B cell (primary cell): Measurements from ENCODE around the gene LIPC. TPM values are rescaled to one million over a fixed set of nuclear protein-coding genes. Genes with fewer than 3 reads are reported as not detected.

Experiments
- ATAC-seq: fragments of 200-7000 bp; cut with Tn5 transposase; one replicate; pipeline ENCODE4 v1.10.0; 2021; ENCODE audit warnings: low read depth, mild to moderate bottlenecking, moderate number of reproducible peaks, moderate library complexity
- CTCF ChIA-PET: fragments of 350-600 bp; sonication (Branson Sonifier 250); formaldehyde crosslinking; loops from one replicate; lab custom pipeline; 2021; ENCODE audit warnings: antibody characterized with exemption, inconsistent platforms; lab: Charles Lee
- POLR2A ChIA-PET: fragments of 350-600 bp; sonication (Branson Sonifier 250); formaldehyde crosslinking; loops from one replicate; lab custom pipeline; 2021; ENCODE audit warnings: antibody characterized with exemption; lab: Charles Lee
- DNase-seq: peaks from one replicate; pipeline ENCODE4 v3.0.0; 2013
- H2AFZ ChIP-seq: 2 replicates; pipeline ENCODE4 v1.6.1; 2012; ENCODE audit warnings: mild to moderate bottlenecking, low read depth, low read length; ENCODE audit not compliant: insufficient read depth, poor library complexity, severe bottlenecking
- H3K27ac ChIP-seq, 2 donors: 1 replicate in 1 of 2; 2 replicates in 1 of 2; pipeline ENCODE4 v1.5.1; 2012 to 2013; ENCODE audit warnings: low read length in 2 of 2, mild to moderate bottlenecking in 2 of 2, moderate library complexity in 1 of 2
- H3K27me3 ChIP-seq, 4 experiments: fragments of 200-600 bp in 1 of 4; sonication (generic) in 1 of 4; replicated peaks in 1 of 4; 1 replicate in 2 of 4; 2 replicates in 2 of 4; pipeline versions ENCODE4 v1.6.1 to v1.7.0; 2013 to 2016; ENCODE audit warnings: low read length in 3 of 4, mild to moderate bottlenecking in 2 of 4, mixed read lengths in 1 of 4, moderate library complexity in 1 of 4; ENCODE audit not compliant: insufficient read depth in 4 of 4, control insufficient read depth in 3 of 4; ENCODE audit errors: control extremely low read depth in 1 of 4
- H3K36me3 ChIP-seq, 2 experiments: replicated peaks in 1 of 2; 1 replicate in 1 of 2; 2 replicates in 1 of 2; pipeline versions ENCODE4 v1.6.1 to v1.7.1; 2013; ENCODE audit warnings: low read length in 1 of 2; ENCODE audit not compliant: insufficient read depth in 2 of 2, control insufficient read depth in 1 of 2; ENCODE audit errors: control extremely low read depth in 1 of 2, extremely low read depth in 1 of 2
- H3K4me1 ChIP-seq, 2 donors: fragments of 200-600 bp in 1 of 2; sonication (generic) in 1 of 2; 1 replicate in 1 of 2; 2 replicates in 1 of 2; pipeline versions ENCODE4 v1.5.1 to v1.6.1; 2013 to 2017; ENCODE audit warnings: low read length in 2 of 2; ENCODE audit not compliant: control insufficient read depth in 2 of 2, insufficient read depth in 2 of 2
- H3K4me2 ChIP-seq: replicated peaks from 2 replicates; pipeline ENCODE3; 2012; ENCODE audit warnings: mild to moderate bottlenecking, low read depth, low read length; ENCODE audit not compliant: poor library complexity, severe bottlenecking
- H3K4me3 ChIP-seq, 5 experiments: fragments of 200-600 bp in 1 of 5; sonication (generic) in 1 of 5; 1 replicate in 3 of 5; 2 replicates in 2 of 5; pipeline versions ENCODE4 v1.5.1 to v1.7.0; 2011 to 2016; ENCODE audit warnings: low read length in 4 of 5, mild to moderate bottlenecking in 4 of 5, low read depth in 2 of 5, control low read depth in 1 of 5, moderate library complexity in 1 of 5; ENCODE audit not compliant: insufficient read depth in 1 of 5; ENCODE audit errors: control extremely low read depth in 1 of 5, extremely low read depth in 1 of 5
- H3K79me2 ChIP-seq: fragments of 200-600 bp; sonication (generic); one replicate; pipeline ENCODE4 v1.6.0; 2016; ENCODE audit warnings: low read length; ENCODE audit not compliant: control insufficient read depth, insufficient read depth
- H3K9ac ChIP-seq: fragments of 200-600 bp; sonication (generic); 2 replicates; pipeline ENCODE4 v1.6.1; 2017; ENCODE audit warnings: mild to moderate bottlenecking, low read length, moderate library complexity
- H3K9me3 ChIP-seq, 3 donors: one replicate each; pipeline versions ENCODE4 v1.6.1 to v1.7.1; 2013; ENCODE audit warnings: low read length in 2 of 3; ENCODE audit not compliant: control insufficient read depth in 2 of 3, insufficient read depth in 1 of 3; ENCODE audit errors: control extremely low read depth in 1 of 3
- H4K20me1 ChIP-seq: 2 replicates; pipeline ENCODE4 v1.6.0; 2012; ENCODE audit warnings: mild to moderate bottlenecking, low read length; ENCODE audit not compliant: insufficient read depth, control insufficient read depth, poor library complexity, severe bottlenecking
- H3K27ac Mint-ChIP-seq: one replicate; pipeline ENCODE4 v1.8.0; 2021; ENCODE audit warnings: mixed read lengths
- H3K27me3 Mint-ChIP-seq: one replicate; pipeline ENCODE4 v1.8.0; 2021; ENCODE audit warnings: mixed read lengths
- H3K4me1 Mint-ChIP-seq: one replicate; pipeline ENCODE4 v1.8.0; 2021; ENCODE audit warnings: mixed read lengths
- H3K4me3 Mint-ChIP-seq: one replicate; pipeline ENCODE4 v1.8.0; 2021; ENCODE audit warnings: mixed read lengths
- H3K9me3 Mint-ChIP-seq: one replicate; pipeline ENCODE4 v1.8.0; 2022; ENCODE audit warnings: mixed read lengths; ENCODE audit not compliant: insufficient read depth
- CTCF ChIP-seq: fragments of 200-600 bp; IDR thresholded peaks from one replicate; pipeline ENCODE4 v1.8.0; 2022; ENCODE audit warnings: antibody characterized with exemption, mild to moderate bottlenecking
- EZH2 ChIP-seq: IDR thresholded peaks from 2 replicates; pipeline ENCODE4 v1.6.1; 2012; ENCODE audit warnings: borderline replicate concordance, low read depth, mild to moderate bottlenecking, moderate library complexity, low read length; ENCODE audit not compliant: insufficient read depth, poor library complexity, severe bottlenecking
- WGBS: methylation state at CpG from one replicate; pipeline ENCODE4 v1.1.5; 2013; ENCODE audit warnings: missing lambda C conversion rate; ENCODE audit not compliant: insufficient coverage; 5-methylcytosine and 5-hydroxymethylcytosine counted together
- intact Hi-C: fragments of 100-400 bp; cut with micrococcal nuclease; formaldehyde crosslinking; loops from one replicate; pipeline ENCODE4 v1.10.0; 2022
- polyA plus RNA-seq: library from polyadenylated mRNA; depleted of rRNA; stranded (reverse); fragments of >200 nt; gene quantifications from 2 replicates; pipeline ENCODE4 v1.2.3, GENCODE V29; 2012
- total RNA-seq, 2 donors: library from RNA; stranded (reverse); fragments of 120-200 nt in 1 of 2; gene quantifications; 1 replicate in 1 of 2; 2 replicates in 1 of 2; pipeline versions ENCODE4 v1.2.3 to v1.2.4, GENCODE V29; 2013 to 2022

The LIPC gene
- total and polyA plus RNA-seq, 2 donors (not counting 1 experiment from before 2014, with no cell fraction given): not detected

GRCh38 chr15:58466566-58466965, 34.8 kb downstream of the LIPC start:
- 80% methylated on average over 1 of the region's 2 CpGs for WGBS
- Histone ChIP-seq H4K20me1 (no peaks in the 10 kb centered on the region), H3K27ac (no peak overlapping the region), H3K9ac (no peak overlapping the region), H3K4me3 (no peak overlapping the region), H3K79me2 (no peaks in the 10 kb centered on the region), H3K9me3 (no peaks in the 10 kb centered on the region), H2AFZ (no peak overlapping the region), H3K27me3 (no peaks in the 10 kb centered on the region), H3K36me3 (no peaks in the 10 kb centered on the region), H3K4me1 (no peaks in the 10 kb centered on the region), H3K4me2 (no peak overlapping the region)
- no peak for TF ChIP-seq EZH2
- Mint-ChIP-seq H3K27me3 (peaks cover 18% of the 10 kb centered on the region), H3K4me3 (no peak overlapping the region), H3K9me3 (no peaks in the 10 kb centered on the region), H3K27ac (no peak overlapping the region), H3K4me1 (no peaks in the 10 kb centered on the region)
- ChIA-PET CTCF (no interaction called here), POLR2A (no interaction called here)
- ATAC-seq: no peak
- DNase-seq: no peak
- intact Hi-C loops: no loop called here

GRCh38 chr15:58467121-58467721, 35.4 kb downstream of the LIPC start:
- Mint-ChIP-seq H3K4me1 (no peaks in the 10 kb centered on the region), H3K27me3 (peaks cover 14% of the 10 kb centered on the region), H3K4me3 (no peak overlapping the region), H3K27ac (no peak overlapping the region), H3K9me3 (no peaks in the 10 kb centered on the region)
- Histone ChIP-seq H3K9me3 (no peaks in the 10 kb centered on the region), H3K4me1 (no peaks in the 10 kb centered on the region), H4K20me1 (no peaks in the 10 kb centered on the region), H3K9ac (no peak overlapping the region), H3K27me3 (no peaks in the 10 kb centered on the region), H3K36me3 (no peaks in the 10 kb centered on the region), H2AFZ (no peak overlapping the region), H3K79me2 (no peaks in the 10 kb centered on the region), H3K27ac (no peak overlapping the region), H3K4me2 (no peak overlapping the region), H3K4me3 (no peak overlapping the region)
- TF ChIP-seq CTCF: no peak
- TF ChIP-seq EZH2: no peak
- ATAC-seq (no peak), DNase-seq (no peak)
- ChIA-PET POLR2A (no interaction called here), CTCF (no interaction called here)
- intact Hi-C loops: no loop called here
- WGBS: 91% methylated on average over 14 of the region's 15 CpGs
